ENCODE data around the gene PRDX2. TPM values are rescaled to one million over a fixed set of nuclear protein-coding genes. Genes with fewer than 3 reads are reported as not detected.

Gene PRDX2
- total and polyA plus RNA-seq, 7 experiments from 2014 or later = 75.1 to 359 (median 118) TPM

DNA sequence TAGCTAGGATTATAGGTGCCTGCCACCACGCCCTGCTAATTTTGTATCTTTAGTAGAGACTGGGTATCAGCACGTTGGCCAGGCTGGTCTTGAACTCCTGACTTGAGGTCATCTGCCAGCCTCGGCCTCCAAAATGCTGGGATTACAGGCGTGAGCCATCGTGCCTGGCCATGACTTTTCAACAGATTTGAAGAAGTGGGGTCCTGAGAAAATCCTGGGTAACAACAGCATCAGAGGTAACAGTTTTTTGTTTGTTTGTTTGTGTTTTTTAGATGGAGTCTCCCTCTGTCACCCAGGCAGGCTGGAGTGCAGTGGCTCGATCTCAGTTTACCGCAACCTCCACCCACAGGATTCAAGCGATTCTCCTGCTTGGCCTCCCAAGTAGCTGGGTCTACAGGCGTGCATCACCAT is 6.6 kb downstream of the PRDX2 start:
- peaks cover 0 to 34% (median 3%) of the 10 kb centered on the region in 3 experiments for H3K36me3 ChIP-seq (ENCODE audit: control insufficient read depth in 2 of 3, insufficient read depth in 3 of 3, low read length in 3 of 3)
- peaks cover 0 to 2% (median 0%) of the 10 kb centered on the region in 5 donors for H3K27me3 Mint-ChIP-seq
- H3K27ac ChIP-seq (ENCODE audit: low read depth, low read length) = peak overlapping the region; percentile 99
- no peak overlapping the region for H3K4me3 ChIP-seq (ENCODE audit: low read length)
- H3K36me3 Mint-ChIP-seq = peaks cover 0 to 9% (median 0%) of the 10 kb centered on the region in 5 donors
- peaks cover 21 to 29% of the 10 kb centered on the region in 2 donors for H3K4me1 ChIP-seq (ENCODE audit: control insufficient read depth in 2 of 2, insufficient read depth in 2 of 2, low read length in 2 of 2)
- H3K9me3 ChIP-seq (ENCODE audit: control insufficient read depth in 2 of 3, low read length in 3 of 3) = no peaks in the 10 kb centered on the region
- peak overlapping the region; percentile 93 to 100 (median 97) for H3K27ac Mint-ChIP-seq
- DNase-seq (no peak), ATAC-seq (no peak)
- ChIA-PET POLR2A (interaction anchor here (0.6 to 8.4 kb wide), 11 partner anchors 9 to 1729 kb away, joined by 3 to 621 read pairs (median 5); partner anchors contain the start of genes GET3, HOOK2, RNASEH2A and TNPO2), CTCF (interaction anchor here (0.9 to 9.8 kb wide), 8 partner anchors 11 to 171 kb away, joined by 3 to 169 read pairs (median 8); partner anchors contain the start of gene HOOK2)
- H3K9me3 Mint-ChIP-seq = peaks cover 0 to 26% (median 0%) of the 10 kb centered on the region in 11 donors
- H3K4me1 Mint-ChIP-seq = peaks cover 25 to 42% (median 36%) of the 10 kb centered on the region in 7 donors
- peak overlapping the region in 8 of 10 donors; percentile 74 to 95 (median 88) for H3K4me3 Mint-ChIP-seq
- intact Hi-C loops (cut with micrococcal nuclease) = loop anchor here (5.0 kb wide), 8 partner anchors 142 to 1703 kb away; partner anchors contain the start of genes CALR (in 2 of the 2), IER2 (in 1 of the 2), STX10 (in 1 of the 2) and SWSAP1 (in 1 of the 2)
- no peaks in the 10 kb centered on the region for H3K27me3 ChIP-seq (ENCODE audit: control insufficient read depth in 2 of 2, insufficient read depth in 2 of 2, low read length in 2 of 2)

DNA sequence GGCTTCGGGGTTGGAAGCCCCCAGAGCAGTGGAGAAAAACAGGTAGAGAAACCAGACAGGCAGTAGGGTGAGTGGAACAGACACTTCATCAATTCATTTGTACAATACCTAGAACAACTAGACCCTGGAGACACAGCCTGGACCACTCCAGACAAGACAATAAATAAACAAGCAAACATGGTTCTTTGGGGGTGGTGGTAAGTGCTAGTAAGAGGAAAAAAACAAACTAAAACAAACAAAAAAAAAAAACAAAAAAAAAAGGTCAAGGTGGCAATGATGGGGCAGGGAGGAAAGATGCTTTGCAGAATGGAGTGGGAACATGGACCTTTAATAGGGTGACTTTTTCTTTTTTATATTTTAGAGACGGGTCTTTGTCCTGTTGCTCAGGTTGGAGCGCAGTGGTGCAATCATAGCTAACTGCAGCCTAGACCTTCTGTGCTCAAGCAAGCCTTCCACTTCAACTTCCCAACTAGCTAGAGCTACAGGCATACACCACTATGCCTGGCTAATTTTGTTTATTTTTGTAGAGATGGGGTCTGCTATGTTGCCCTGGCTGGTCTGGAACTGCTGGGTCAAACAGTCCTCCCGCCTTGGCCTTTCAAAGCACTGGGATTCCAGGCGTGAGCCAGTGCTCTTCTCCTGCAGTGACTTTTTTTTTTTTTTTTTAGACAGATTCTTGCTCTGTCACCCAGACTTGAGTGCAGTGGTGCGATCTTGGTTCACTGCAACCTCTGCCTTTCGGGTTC is 7.2 kb downstream of the PRDX2 start:
- DNase-seq (peak in 3 of 9 donors; percentile 39 to 43 (median 40)), ATAC-seq (no peak)
- Histone ChIP-seq H3K36me3 (ENCODE audit: control insufficient read depth in 2 of 3, insufficient read depth in 3 of 3, low read length in 3 of 3) (peaks cover 0 to 28% (median 0%) of the 10 kb centered on the region in 3 experiments), H3K9me3 (ENCODE audit: control insufficient read depth in 2 of 3, low read length in 3 of 3) (no peaks in the 10 kb centered on the region), H3K27ac (ENCODE audit: low read depth, low read length) (peak overlapping the region; percentile 99), H3K4me1 (ENCODE audit: control insufficient read depth in 2 of 2, insufficient read depth in 2 of 2, low read length in 2 of 2) (peaks cover 21 to 30% of the 10 kb centered on the region in 2 donors), H3K27me3 (ENCODE audit: control insufficient read depth in 2 of 2, insufficient read depth in 2 of 2, low read length in 2 of 2) (no peaks in the 10 kb centered on the region), H3K4me3 (ENCODE audit: low read length) (peak overlapping the region; percentile 98)
- CTCF ChIA-PET = interaction anchor here (2.0 to 9.8 kb wide), 5 partner anchors 18 to 53 kb away, joined by 7 to 169 read pairs (median 41); partner anchors contain the start of gene HOOK2
- Mint-ChIP-seq H3K4me1 (peaks cover 25 to 38% (median 32%) of the 10 kb centered on the region in 7 donors), H3K4me3 (peak overlapping the region; percentile 74 to 95 (median 86)), H3K9me3 (peaks cover 0 to 26% (median 0%) of the 10 kb centered on the region in 11 donors), H3K27ac (peak overlapping the region; percentile 93 to 100 (median 97)), H3K27me3 (peaks cover 0 to 2% (median 0%) of the 10 kb centered on the region in 5 donors), H3K36me3 (peaks cover 0 to 9% (median 0%) of the 10 kb centered on the region in 5 donors)
- POLR2A ChIA-PET = interaction anchor here (0.6 to 8.4 kb wide), 10 partner anchors 9 to 1730 kb away, joined by 3 to 621 read pairs (median 7); partner anchors contain the start of genes HOOK2, PRDX2, RNASEH2A and THSD8
- intact Hi-C loops (cut with micrococcal nuclease) = loop anchor here (5.0 kb wide), 8 partner anchors 143 to 1702 kb away; partner anchors contain the start of genes CALR (in 2 of the 2), IER2 (in 1 of the 2), STX10 (in 1 of the 2) and SWSAP1 (in 1 of the 2)

DNA sequence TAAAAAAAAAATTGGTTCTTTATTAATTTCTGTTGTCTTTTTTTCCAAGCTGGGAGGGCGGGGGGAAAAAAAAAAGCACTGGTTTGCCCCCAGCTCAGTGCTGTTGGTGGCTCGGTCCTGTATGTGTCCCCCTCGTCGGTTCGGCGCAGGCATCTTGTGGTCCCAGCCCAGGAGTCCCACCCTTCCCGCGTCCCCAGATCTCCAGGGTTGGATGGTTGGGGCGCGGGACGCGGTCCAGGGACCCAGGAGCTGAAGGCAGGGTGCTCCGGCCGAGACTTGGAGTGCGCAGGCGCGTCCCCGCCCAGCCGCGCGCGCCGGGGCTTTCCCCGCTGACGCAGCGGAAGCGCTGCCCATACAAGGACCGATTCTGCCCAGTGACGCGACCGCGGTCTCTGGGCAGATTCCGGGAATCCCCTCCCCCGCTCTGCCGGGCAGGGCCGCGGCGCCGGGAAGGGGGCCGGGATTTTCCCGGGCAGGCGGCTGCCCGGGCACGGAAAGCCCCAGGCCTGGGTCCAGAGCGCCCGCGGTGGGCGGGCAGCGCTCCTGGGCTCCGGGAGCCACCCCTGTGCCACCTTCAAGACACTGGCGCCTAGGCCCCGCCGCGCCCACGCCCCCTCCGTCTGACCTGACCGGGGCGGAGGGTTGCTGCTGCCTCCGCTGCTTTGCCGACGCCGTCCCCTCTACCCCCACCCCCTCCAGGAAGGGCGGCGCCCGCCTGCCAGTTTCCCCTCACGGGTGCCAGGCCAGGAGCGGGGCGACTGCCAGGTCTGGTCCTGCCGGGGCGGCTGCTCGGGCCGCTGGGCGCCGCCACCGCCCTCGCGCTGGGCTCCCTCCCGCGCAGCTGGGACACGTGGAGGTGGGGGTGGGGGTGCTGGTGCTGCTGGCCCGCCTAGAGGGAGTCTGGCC is 8.1 kb downstream of the PRDX2 start:
- Histone ChIP-seq H3K4me1 (ENCODE audit: control insufficient read depth in 2 of 2, insufficient read depth in 2 of 2, low read length in 2 of 2) (peaks cover 30 to 36% of the 10 kb centered on the region in 2 donors), H3K4me3 (ENCODE audit: low read length) (peak overlapping the region; percentile 98), H3K9me3 (ENCODE audit: control insufficient read depth in 2 of 3, low read length in 3 of 3) (no peaks in the 10 kb centered on the region), H3K36me3 (ENCODE audit: control insufficient read depth in 2 of 3, insufficient read depth in 3 of 3, low read length in 3 of 3) (peaks cover 0 to 20% (median 0%) of the 10 kb centered on the region in 3 experiments), H3K27me3 (ENCODE audit: control insufficient read depth in 2 of 2, insufficient read depth in 2 of 2, low read length in 2 of 2) (no peaks in the 10 kb centered on the region), H3K27ac (ENCODE audit: low read depth, low read length) (peak overlapping the region; percentile 99)
- Mint-ChIP-seq H3K4me1 (peaks cover 30 to 46% (median 39%) of the 10 kb centered on the region in 7 donors), H3K36me3 (peaks cover 0 to 9% (median 0%) of the 10 kb centered on the region in 5 donors), H3K9me3 (peaks cover 0 to 27% (median 0%) of the 10 kb centered on the region in 11 donors), H3K27me3 (peaks cover 0 to 2% (median 0%) of the 10 kb centered on the region in 5 donors), H3K4me3 (peak overlapping the region; percentile 89 to 98 (median 94)), H3K27ac (peak overlapping the region; percentile 97 to 100 (median 100))
- ATAC-seq = peak; percentile 53
- DNase-seq = peak; percentile 93 to 99 (median 98)
- POLR2A ChIA-PET = interaction anchor here (0.6 to 8.4 kb wide), 23 partner anchors 7 to 1574 kb away, joined by 3 to 621 read pairs (median 11); partner anchors contain the start of genes CALR, DNASE2, FBXW9 and GCDH
- CTCF ChIA-PET = interaction anchor here (0.9 to 9.8 kb wide), 8 partner anchors 11 to 117 kb away, joined by 4 to 169 read pairs (median 16); partner anchors contain the start of gene HOOK2
- intact Hi-C loops (cut with micrococcal nuclease) = loop anchor here (1.0 to 5.0 kb wide), 11 partner anchors 13 to 1701 kb away; partner anchors contain the start of genes CALR (in 2 of the 2), IER2 (in 2 of the 2), STX10 (in 2 of the 2) and GET3 (in 1 of the 2)

GRCh38 chr19:12792853-12793289 is 8.7 kb downstream of the PRDX2 start:
- H3K27me3 Mint-ChIP-seq = peaks cover 0 to 2% (median 0%) of the 10 kb centered on the region in 5 donors
- Histone ChIP-seq H3K4me1 (ENCODE audit: control insufficient read depth in 2 of 2, insufficient read depth in 2 of 2, low read length in 2 of 2) (peaks cover 30 to 36% of the 10 kb centered on the region in 2 donors), H3K4me3 (ENCODE audit: low read length) (peak overlapping the region; percentile 98), H3K27me3 (ENCODE audit: control insufficient read depth in 2 of 2, insufficient read depth in 2 of 2, low read length in 2 of 2) (no peaks in the 10 kb centered on the region), H3K9me3 (ENCODE audit: control insufficient read depth in 2 of 3, low read length in 3 of 3) (no peaks in the 10 kb centered on the region), H3K36me3 (ENCODE audit: control insufficient read depth in 2 of 3, insufficient read depth in 3 of 3, low read length in 3 of 3) (peaks cover 0 to 20% (median 0%) of the 10 kb centered on the region in 3 experiments), H3K27ac (ENCODE audit: low read depth, low read length) (peak overlapping the region; percentile 99)
- H3K27ac Mint-ChIP-seq = peak overlapping the region; percentile 97 to 100 (median 100)
- H3K4me1 Mint-ChIP-seq = peaks cover 30 to 52% (median 40%) of the 10 kb centered on the region in 7 donors
- peaks cover 0 to 9% (median 0%) of the 10 kb centered on the region in 5 donors for H3K36me3 Mint-ChIP-seq
- H3K4me3 Mint-ChIP-seq = peak overlapping the region; percentile 89 to 98 (median 94)
- intact Hi-C loops (cut with micrococcal nuclease) = loop anchor here (1.0 to 5.0 kb wide), 11 partner anchors 14 to 1701 kb away; partner anchors contain the start of genes CALR (in 2 of the 2), IER2 (in 2 of the 2), STX10 (in 2 of the 2) and GET3 (in 1 of the 2)
- ChIA-PET POLR2A (interaction anchor here (0.6 to 8.4 kb wide), 28 partner anchors 7 to 1574 kb away, joined by 3 to 621 read pairs (median 6); partner anchors contain the start of genes CALR, DHPS, DNASE2 and FBXW9), CTCF (interaction anchor here (0.9 to 3.7 kb wide), 7 partner anchors 8 to 116 kb away, joined by 4 to 71 read pairs (median 7); partner anchors contain the start of gene HOOK2)
- no peak for ATAC-seq
- no peak for DNase-seq
- H3K9me3 Mint-ChIP-seq = peaks cover 0 to 27% (median 0%) of the 10 kb centered on the region in 11 donors

Measured in naive thymus-derived CD4-positive, alpha-beta T cell (primary cell).